Daoy (cell line): ENCODE measurements around the gene CORO2A. TPM values are rescaled to one million over a fixed set of nuclear protein-coding genes. Genes with fewer than 3 reads are reported as not detected.
"Not testable (repeated sequence)": the region's sequence is repeated elsewhere in the genome, so short reads cannot be mapped to it uniquely, and the experiment has no call there.

Experiments
- DNase-seq: peaks from one replicate; pipeline ENCODE4 v3.0.0-alpha.2; 2015; ENCODE audit warnings: low read depth
- total RNA-seq: library from RNA; depleted of rRNA; stranded (reverse); fragments of >200 nt; shearing (Covaris generic); gene quantifications from 2 replicates; pipeline ENCODE4 v1.2.3, GENCODE V29; 2014; rRNA removed

CORO2A gene
- total RNA-seq, 1 experiment from 2014 or later, result 1.8 TPM

GRCh38 chr9:98085944-98086343 lies 106.5 kb downstream of the CORO2A start:
- DNase-seq, result no peak

- DNase-seq, result no peak
Measured at GRCh38 chr9:98085058-98085457, 107.4 kb downstream of the CORO2A start.

DNA sequence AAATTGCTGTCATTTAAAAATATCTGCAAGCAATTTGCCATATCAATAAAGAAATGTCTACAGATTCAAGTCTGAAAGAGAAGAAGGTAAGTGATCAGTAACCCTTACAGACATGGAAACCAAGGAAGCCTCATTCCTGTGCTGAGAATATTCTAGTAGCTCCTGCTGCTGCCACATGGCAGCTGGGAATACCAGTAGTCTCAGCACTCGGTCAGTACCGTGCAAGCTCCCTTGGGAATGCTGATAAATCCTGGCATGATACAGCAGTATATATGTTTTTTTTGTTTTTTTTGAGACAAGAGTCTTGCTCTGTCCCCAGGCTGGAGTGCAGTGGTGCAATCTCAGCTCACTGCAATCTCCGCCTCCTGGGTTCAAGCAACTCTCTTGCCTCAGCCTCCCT lies 108.0 kb downstream of the CORO2A start:
- DNase-seq, result no peak

GRCh38 chr9:98083566-98084183 lies 108.8 kb downstream of the CORO2A start:
- no peak for DNase-seq

- DNase-seq, result no peak
Measured at GRCh38 chr9:98083061-98083501, 109.4 kb downstream of the CORO2A start.

DNA sequence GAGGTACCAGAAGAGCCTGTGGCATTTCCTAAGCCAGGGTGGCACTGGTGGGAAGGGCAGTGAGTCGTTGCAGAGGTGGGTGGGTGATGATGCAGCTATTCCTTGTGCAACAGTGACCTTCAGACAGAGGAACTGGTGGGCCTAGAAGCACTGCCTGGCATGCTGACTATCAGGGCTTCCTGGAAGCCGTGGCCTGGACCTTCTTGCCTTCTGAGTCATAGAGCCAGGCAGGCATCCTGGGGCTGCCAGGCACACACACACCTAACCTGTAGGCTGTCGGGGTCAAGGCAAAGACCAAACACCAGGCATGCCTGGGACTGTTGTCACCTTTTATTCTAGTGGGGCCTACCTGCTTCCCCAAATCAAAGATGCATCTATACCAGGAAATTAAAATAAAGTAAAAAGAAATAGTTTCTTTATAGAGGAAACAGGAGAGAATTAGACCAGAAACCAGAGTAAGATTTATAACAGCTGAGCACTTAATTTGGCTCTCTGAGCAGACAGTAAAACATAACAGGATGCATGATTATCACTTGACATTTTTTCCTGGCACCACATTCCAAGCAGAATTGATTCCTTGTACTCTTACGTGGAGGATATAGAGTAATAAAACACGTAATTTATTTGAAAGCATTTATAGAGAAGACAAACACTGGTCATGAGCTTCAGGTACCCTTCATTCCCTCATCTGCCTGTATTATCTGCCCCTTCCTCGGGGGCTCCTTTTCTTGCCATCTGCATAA lies 110.8 kb downstream of the CORO2A start:
- DNase-seq, result no peak

DNA sequence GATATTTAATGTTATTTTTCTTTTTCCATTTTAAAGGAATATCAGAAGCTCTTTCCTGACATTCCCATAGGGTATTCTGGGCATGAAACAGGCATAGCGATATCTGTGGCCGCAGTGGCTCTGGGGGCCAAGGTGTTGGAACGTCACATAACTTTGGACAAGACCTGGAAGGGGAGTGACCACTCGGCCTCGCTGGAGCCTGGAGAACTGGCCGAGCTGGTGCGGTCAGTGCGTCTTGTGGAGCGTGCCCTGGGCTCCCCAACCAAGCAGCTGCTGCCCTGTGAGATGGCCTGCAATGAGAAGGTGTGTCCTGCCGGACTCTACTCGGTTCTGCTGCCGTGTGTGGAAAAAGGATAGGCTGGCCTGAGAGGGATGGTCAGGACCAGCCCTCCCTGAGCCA lies 111.7 kb downstream of the CORO2A start:
- no peak for DNase-seq

GRCh38 chr9:98080326-98080725 lies 112.1 kb downstream of the CORO2A start:
- DNase-seq, result no peak

DNA sequence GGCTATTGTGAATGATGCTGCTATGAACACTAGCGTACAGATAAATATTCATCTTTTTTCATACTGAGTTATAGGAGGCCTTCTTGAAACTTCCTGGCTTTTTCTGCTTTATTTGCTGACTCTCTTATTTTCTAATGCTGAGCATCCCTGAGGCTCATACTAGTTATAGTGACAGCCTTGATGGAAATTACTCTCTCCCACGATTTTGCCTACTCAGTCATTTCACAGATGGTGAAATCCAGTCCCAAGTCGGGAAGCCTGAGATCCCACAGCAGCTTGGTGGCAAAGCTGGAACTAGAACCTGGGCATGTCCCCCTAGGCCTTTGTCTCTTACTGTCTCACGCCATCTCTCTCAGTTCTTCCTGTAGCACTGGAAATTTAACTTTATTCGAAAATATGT lies 113.5 kb downstream of the CORO2A start:
- DNase-seq, result no peak

GRCh38 chr9:98076514-98076890 lies 115.9 kb downstream of the CORO2A start:
- DNase-seq, result not testable (repeated sequence)

- DNase-seq, result peak; percentile 28
Measured at GRCh38 chr9:98075332-98075805, 117.1 kb downstream of the CORO2A start.

- DNase-seq, result peak; percentile 36
Measured at GRCh38 chr9:98074115-98074990, 118.1 kb downstream of the CORO2A start.

GRCh38 chr9:98071737-98072136 lies 120.7 kb downstream of the CORO2A start:
- DNase-seq, result no peak

Other genes with a start within 250 kb of the CORO2A start
- gene ANP32B, start 209.3 kb downstream of the CORO2A start, total RNA-seq, result 20.5 and 28.0 TPM in 2 replicates
- 47.7 and 48.3 TPM in 2 replicates for gene NANS, start 135.9 kb downstream of the CORO2A start, total RNA-seq
- 6.6 and 9.2 TPM in 2 replicates for gene TRIM14, start 73.4 kb downstream of the CORO2A start, total RNA-seq
- 7.9 and 11.9 TPM in 2 replicates for gene TBC1D2, start 63.0 kb upstream of the CORO2A start, total RNA-seq